Activated CD4-positive, alpha-beta memory T cell treated with anti-CD3 and anti-CD28 coated beads, Interleukin-2, amount 10 ng/mL, durations not matched to agents 7 days and 5 days (primary cell): ENCODE data around the gene KCP. TPM values are rescaled to one million over a fixed set of nuclear protein-coding genes. Genes with fewer than 3 reads are reported as not detected.

Experiments used
- CTCF ChIA-PET: fragments of 350-600 bp; sonication (Branson Sonifier 250); formaldehyde crosslinking; loops from one replicate; lab custom pipeline; 2021; ENCODE audit warnings: antibody characterized with exemption, inconsistent platforms; lab: Charles Lee
- POLR2A ChIA-PET: fragments of 350-600 bp; sonication (Branson Sonifier 250); formaldehyde crosslinking; loops from one replicate; lab custom pipeline; 2021; ENCODE audit warnings: antibody characterized with exemption; lab: Charles Lee
- DNase-seq: peaks from one replicate; pipeline ENCODE4 v3.0.0-alpha.2; 2020
- H3K27ac Mint-ChIP-seq: one replicate; pipeline ENCODE4 v1.8.0; 2021; ENCODE audit warnings: mild to moderate bottlenecking, mixed read lengths
- H3K27me3 Mint-ChIP-seq: one replicate; pipeline ENCODE4 v1.8.0; 2021; ENCODE audit warnings: mixed read lengths
- H3K36me3 Mint-ChIP-seq: one replicate; pipeline ENCODE4 v1.8.0; 2021; ENCODE audit warnings: low read depth, mixed read lengths
- H3K4me1 Mint-ChIP-seq: one replicate; pipeline ENCODE4 v1.8.0; 2021; ENCODE audit warnings: mixed read lengths
- H3K4me3 Mint-ChIP-seq: one replicate; pipeline ENCODE4 v1.8.0; 2021; ENCODE audit warnings: mild to moderate bottlenecking, mixed read lengths
- H3K9me3 Mint-ChIP-seq: one replicate; pipeline ENCODE4 v1.8.0; 2021; ENCODE audit warnings: mixed read lengths
- total RNA-seq, 2 experiments: library from RNA; stranded (reverse); gene quantifications; one replicate each; pipeline ENCODE4 v1.2.3, GENCODE V29; 2021

Gene KCP
- total RNA-seq, 2 experiments from 2014 or later: 0.20 to 0.33 TPM

GRCh38 chr7:128936798-128937197, 26.3 kb upstream of the KCP start:
- Mint-ChIP-seq H3K9me3 (no peaks in the 10 kb centered on the region), H3K36me3 (peaks cover 11% of the 10 kb centered on the region), H3K27ac (peak overlapping the region; percentile 22), H3K27me3 (peaks cover 7% of the 10 kb centered on the region), H3K4me3 (peak overlapping the region; percentile 71), H3K4me1 (peaks cover 55% of the 10 kb centered on the region)
- POLR2A ChIA-PET: no interaction called here
- CTCF ChIA-PET: interaction anchor here (0.6 to 1.3 kb wide), 3 partner anchors 10 to 53 kb away, joined by 3 to 4 read pairs (median 3); no protein-coding TSS in a partner anchor
- DNase-seq: no peak

DNA sequence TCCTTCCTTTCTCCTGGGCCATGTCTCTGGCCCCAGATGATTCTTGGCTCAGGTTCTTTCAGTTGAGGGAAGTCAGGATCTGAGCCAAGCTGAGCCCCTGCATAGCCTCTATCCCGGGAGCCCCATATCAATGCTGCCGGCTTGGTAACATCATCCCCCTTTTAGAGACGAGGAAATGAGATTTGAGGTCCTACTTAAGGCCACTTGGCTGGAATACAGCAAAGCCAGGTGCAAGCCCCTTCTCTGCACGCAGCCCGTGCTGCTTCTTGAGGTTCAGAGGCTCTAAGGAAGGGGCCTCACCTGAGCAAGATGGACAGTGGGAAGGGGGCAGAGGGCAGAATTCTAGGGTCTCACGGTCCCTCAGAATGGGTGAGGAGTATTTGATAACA, 24.8 kb upstream of the KCP start:
- Mint-ChIP-seq H3K27me3 (peaks cover 7% of the 10 kb centered on the region), H3K4me1 (peaks cover 42% of the 10 kb centered on the region), H3K36me3 (peaks cover 8% of the 10 kb centered on the region), H3K27ac (no peak overlapping the region), H3K9me3 (no peaks in the 10 kb centered on the region), H3K4me3 (no peak overlapping the region)
- no peak for DNase-seq
- ChIA-PET CTCF (no interaction called here), POLR2A (no interaction called here)

- CTCF ChIA-PET: interaction anchor here (1.3 kb wide), 1 partner anchor 509 kb away, joined by 3 read pairs; no protein-coding TSS in a partner anchor
- Mint-ChIP-seq H3K9me3 (no peaks in the 10 kb centered on the region), H3K4me1 (peaks cover 35% of the 10 kb centered on the region), H3K4me3 (no peak overlapping the region), H3K36me3 (peaks cover 8% of the 10 kb centered on the region), H3K27ac (no peak overlapping the region), H3K27me3 (peaks cover 7% of the 10 kb centered on the region)
- POLR2A ChIA-PET: interaction anchor here (2.4 kb wide), 1 partner anchor 14 kb away, joined by 6 read pairs; no protein-coding TSS in a partner anchor
- DNase-seq: no peak
Measured at GRCh38 chr7:128934361-128935341, 24.1 kb upstream of the KCP start.

DNA sequence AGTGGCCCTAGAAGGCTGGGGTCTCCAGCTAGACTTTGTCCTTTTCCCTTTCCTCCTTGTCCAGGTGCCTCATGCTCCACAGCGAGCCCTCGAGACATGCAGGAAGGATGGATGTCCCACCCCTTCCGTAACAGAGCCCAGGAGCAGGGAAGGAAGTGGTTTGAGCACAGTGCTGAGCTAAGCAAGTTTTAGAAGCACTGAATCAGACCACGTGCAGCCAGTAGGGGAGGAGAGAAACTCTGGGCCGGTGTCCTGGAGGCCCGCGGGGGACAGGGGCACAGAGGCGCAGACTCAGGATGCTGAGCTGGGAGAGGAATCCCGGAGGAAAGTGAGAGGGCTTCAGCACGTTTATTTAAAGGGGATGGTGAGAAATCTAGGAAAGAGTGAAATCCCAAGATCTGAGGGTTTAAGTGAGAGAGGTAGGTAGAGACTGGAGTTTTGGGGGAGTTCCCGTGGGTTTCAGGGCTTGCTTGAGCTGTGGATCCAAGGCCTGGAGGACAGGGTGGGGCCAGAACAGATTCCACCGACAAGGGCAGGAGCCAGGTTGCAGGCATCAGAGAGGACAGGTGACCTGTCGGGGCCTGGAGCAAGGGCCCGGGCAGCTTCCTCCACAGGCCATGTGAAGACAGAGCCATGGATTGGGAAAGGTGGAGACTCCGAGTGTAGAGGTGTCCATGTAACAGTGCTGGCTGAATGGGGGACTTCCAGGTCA, 22.8 kb upstream of the KCP start:
- ChIA-PET CTCF (interaction anchor here (0.6 to 1.3 kb wide), 7 partner anchors 14 to 508 kb away, joined by 3 to 4 read pairs (median 3); no protein-coding TSS in a partner anchor), POLR2A (interaction anchor here (0.9 to 2.4 kb wide), 7 partner anchors 15 to 205 kb away, joined by 3 to 8 read pairs (median 3); partner anchors contain the start of gene TNPO3)
- H3K27me3 Mint-ChIP-seq: peaks cover 7% of the 10 kb centered on the region
- H3K9me3 Mint-ChIP-seq: no peaks in the 10 kb centered on the region
- H3K27ac Mint-ChIP-seq: peak overlapping the region; percentile 89
- peaks cover 5% of the 10 kb centered on the region for H3K36me3 Mint-ChIP-seq
- peaks cover 29% of the 10 kb centered on the region for H3K4me1 Mint-ChIP-seq
- peak; percentile 76 for DNase-seq
- H3K4me3 Mint-ChIP-seq: peak overlapping the region; percentile 51

DNA sequence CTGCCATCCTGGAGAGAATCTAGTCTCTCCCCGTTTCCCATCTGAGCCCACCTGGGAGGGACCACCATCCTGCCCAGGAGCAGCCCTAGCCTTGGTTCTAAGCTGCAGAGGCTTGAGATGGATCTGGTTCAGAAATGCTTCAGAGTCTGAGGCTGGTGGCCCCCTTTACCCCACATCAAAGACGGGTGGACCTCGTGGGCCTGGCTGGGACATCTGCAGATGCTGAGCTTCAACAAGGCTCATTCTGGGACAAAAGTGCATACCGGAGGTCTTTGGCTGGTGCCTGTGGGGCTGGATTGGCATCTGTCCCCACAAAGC, 22.3 kb upstream of the KCP start:
- Mint-ChIP-seq H3K4me1 (peaks cover 29% of the 10 kb centered on the region), H3K27ac (peak overlapping the region; percentile 89), H3K9me3 (no peaks in the 10 kb centered on the region), H3K27me3 (peaks cover 7% of the 10 kb centered on the region), H3K36me3 (peaks cover 5% of the 10 kb centered on the region), H3K4me3 (no peak overlapping the region)
- no peak for DNase-seq
- CTCF ChIA-PET: interaction anchor here (0.7 to 1.3 kb wide), 6 partner anchors 13 to 507 kb away, joined by 3 to 4 read pairs (median 3); no protein-coding TSS in a partner anchor
- POLR2A ChIA-PET: interaction anchor here (0.9 to 2.4 kb wide), 6 partner anchors 16 to 205 kb away, joined by 3 to 8 read pairs (median 3); partner anchors contain the start of gene TNPO3

- DNase-seq: no peak
- H3K4me1 Mint-ChIP-seq: peaks cover 25% of the 10 kb centered on the region
- H3K27ac Mint-ChIP-seq: no peak overlapping the region
- ChIA-PET CTCF (interaction anchor here (0.7 to 1.3 kb wide), 3 partner anchors 13 to 122 kb away, joined by 3 to 4 read pairs (median 3); no protein-coding TSS in a partner anchor), POLR2A (interaction anchor here (0.9 to 2.4 kb wide), 6 partner anchors 16 to 204 kb away, joined by 3 to 8 read pairs (median 3); partner anchors contain the start of gene TNPO3)
- H3K27me3 Mint-ChIP-seq: peaks cover 6% of the 10 kb centered on the region
- H3K9me3 Mint-ChIP-seq: no peaks in the 10 kb centered on the region
- H3K36me3 Mint-ChIP-seq: peaks cover 5% of the 10 kb centered on the region
- no peak overlapping the region for H3K4me3 Mint-ChIP-seq
Measured at GRCh38 chr7:128931965-128932861, 21.7 kb upstream of the KCP start.

DNA sequence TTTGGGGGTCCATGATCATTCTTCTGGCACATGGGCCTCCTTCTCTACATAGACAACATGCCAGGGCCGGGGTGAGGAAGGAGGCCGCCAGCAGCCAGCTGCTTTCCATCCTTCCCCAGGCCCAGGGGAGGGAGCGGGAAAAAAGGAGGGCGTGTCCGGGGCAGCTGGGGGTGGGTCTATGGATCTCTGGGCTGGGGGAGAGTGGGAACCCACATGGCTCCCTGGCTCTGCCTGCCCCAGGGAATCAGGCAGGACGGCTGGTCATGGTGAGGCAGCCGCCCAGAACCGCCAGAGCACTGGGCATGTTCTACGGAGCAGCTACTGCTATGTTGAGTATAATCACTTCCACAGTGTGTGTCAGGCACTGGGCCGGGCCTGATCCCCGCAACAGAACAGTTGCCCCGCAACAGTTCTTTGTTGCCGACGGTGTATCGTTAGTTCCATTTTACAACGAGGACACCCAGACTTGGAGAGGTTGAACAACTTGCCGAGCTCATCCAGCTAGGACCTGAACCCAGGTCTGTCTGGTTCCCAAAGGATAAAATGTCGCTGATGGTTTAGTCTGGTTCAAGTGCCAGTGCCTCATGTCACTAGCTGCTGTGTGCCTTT, 20.8 kb upstream of the KCP start:
- Mint-ChIP-seq H3K27ac (no peak overlapping the region), H3K36me3 (peaks cover 5% of the 10 kb centered on the region), H3K27me3 (peaks cover 1% of the 10 kb centered on the region), H3K4me1 (peaks cover 20% of the 10 kb centered on the region), H3K4me3 (no peak overlapping the region), H3K9me3 (no peaks in the 10 kb centered on the region)
- no peak for DNase-seq
- ChIA-PET CTCF (no interaction called here), POLR2A (interaction anchor here (2.1 kb wide), 1 partner anchor 123 kb away, joined by 8 read pairs; the partner anchor contains the start of gene TNPO3)

DNA sequence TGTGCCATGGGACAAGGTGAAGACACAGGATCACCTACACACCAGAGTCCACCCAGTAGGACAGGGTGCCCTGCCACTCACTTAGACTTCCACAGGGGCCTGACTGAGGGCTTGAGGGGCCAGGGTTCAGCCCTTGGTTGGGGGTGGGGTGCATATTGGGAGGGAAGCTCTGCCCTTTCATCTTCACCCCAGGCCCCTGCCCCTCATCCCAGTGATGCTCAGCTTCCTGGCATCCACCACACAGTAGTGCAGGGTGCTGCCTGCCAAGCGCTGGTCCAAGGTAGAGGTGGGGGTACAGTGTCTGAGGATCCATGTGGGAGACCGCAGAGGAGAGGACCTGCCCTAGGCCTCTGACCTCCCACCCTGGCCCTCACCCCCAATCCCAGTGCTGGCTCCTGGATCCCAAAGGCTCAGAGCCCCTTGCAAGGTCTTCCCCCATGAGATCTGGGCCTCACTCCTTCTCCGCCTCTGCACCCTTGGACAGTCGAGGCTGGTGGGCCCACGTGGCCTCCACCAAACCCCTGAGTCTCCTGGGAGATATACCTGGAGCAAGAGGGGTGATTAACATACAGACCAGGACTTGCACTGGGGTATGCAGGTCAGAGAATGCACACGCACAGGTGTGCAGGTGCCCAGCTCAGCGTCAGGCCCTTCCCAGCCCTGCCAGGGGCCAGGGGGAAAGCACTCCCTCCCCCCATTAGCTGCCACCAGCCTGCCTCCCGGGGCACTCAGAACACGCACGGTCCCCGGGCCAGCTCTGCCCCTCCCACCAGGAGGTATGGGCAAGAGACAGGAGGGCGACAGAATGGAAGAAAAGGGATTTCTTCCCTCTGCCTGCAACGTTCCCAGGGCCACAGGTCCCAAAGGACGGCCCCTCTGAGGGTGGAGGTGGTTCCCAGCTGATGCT, 18.6 kb upstream of the KCP start:
- H3K9me3 Mint-ChIP-seq: no peaks in the 10 kb centered on the region

DNA sequence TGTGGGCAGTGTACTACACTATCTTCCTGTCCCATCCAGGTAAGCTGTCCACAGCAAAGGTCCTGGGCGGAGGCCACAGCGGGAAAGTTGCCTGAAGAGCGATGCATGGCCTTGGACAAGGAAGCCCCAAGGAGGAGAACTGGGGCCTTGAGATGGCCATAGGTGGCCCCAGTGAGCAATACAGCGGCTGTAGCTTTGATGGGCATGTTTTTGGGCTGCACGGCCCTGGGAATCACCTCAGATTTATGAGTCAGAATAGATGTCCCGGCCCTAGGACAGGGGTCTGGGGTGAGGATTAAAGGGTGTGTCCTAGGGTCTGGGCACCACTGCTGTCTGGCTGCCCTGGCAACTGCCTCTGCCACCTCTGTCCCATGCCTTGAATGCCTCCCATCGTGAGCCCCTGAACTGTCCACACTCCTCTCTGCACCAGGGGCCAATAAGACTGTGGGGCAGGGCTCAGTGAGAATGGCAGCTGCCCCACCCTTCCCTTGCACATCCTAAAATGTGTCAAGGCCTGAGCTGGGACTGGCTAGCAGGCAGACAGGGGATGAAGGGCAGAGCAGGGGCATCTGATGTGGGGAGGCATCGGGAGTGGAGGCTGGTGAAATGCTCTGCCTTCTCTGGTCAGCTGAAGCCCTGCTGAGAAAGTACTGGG, 17.8 kb upstream of the KCP start:
- POLR2A ChIA-PET: no interaction called here
- CTCF ChIA-PET: no interaction called here
- DNase-seq: no peak
- Mint-ChIP-seq H3K27me3 (peaks cover 12% of the 10 kb centered on the region), H3K4me1 (peaks cover 11% of the 10 kb centered on the region), H3K27ac (no peak overlapping the region), H3K4me3 (no peak overlapping the region), H3K36me3 (peaks cover 2% of the 10 kb centered on the region), H3K9me3 (no peaks in the 10 kb centered on the region)

More for the DNA sequence above, 18.6 kb upstream of the KCP start:
- Mint-ChIP-seq H3K36me3 (peaks cover 5% of the 10 kb centered on the region), H3K27me3 (peaks cover 9% of the 10 kb centered on the region), H3K4me1 (peaks cover 18% of the 10 kb centered on the region), H3K27ac (no peak overlapping the region), H3K4me3 (no peak overlapping the region)
- ChIA-PET POLR2A (no interaction called here), CTCF (no interaction called here)
- no peak for DNase-seq

DNA sequence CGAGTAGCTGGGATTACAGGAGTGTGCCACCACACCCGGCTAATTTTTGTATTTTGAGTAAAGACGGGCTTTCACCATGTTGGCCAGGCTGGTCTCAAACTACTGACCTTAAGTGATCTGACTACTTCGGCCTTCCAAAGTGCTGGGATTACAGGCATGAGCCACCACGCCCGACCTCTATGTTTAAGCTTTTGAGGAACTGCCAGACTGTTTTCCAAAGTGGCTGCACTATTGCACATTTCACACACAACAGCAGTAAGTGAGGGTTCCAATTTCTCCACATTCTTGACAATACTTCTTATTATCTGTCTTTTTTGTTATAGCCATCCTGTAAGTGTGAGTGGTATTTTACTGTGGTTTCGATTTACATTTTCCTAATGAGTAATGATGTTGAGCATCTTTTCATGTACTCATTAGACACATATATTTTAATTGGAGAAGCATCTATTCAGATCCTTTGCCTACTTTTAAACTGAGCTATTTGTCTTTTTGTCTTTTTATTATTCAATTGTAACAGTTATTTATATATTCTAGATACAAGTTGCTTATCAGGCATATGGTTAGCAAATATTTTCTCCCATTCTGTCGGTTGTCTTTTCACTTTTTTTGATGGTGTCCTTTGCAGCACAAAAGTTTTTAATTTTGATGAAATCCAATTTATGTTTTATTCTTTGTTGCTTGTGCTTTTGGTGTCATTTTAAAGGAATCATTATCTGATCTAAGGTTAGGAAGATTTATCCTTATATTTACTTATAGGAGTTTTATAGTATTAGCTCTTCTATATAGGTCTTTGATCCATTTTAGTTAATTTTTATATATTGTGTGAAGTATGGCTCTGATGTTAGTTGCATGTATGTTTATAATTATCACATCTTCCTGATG, 14.4 kb upstream of the KCP start:
- H3K27me3 Mint-ChIP-seq: peaks cover 29% of the 10 kb centered on the region
- CTCF ChIA-PET: interaction anchor here (1.0 kb wide), 1 partner anchor 167 kb away, joined by 3 read pairs; no protein-coding TSS in a partner anchor
- no peak overlapping the region for H3K27ac Mint-ChIP-seq
- no peaks in the 10 kb centered on the region for H3K9me3 Mint-ChIP-seq
- H3K4me1 Mint-ChIP-seq: no peaks in the 10 kb centered on the region
- POLR2A ChIA-PET: no interaction called here
- H3K36me3 Mint-ChIP-seq: no peaks in the 10 kb centered on the region
- no peak overlapping the region for H3K4me3 Mint-ChIP-seq
- no peak for DNase-seq
